Ovary (tissue), 10 donors: ENCODE measurements around the gene SCO2. TPM values are rescaled to one million over a fixed set of nuclear protein-coding genes. Genes with fewer than 3 reads are reported as not detected.

Source experiments
- DNase-seq, 5 donors: peaks; one replicate each; pipeline ENCODE4 v3.0.0-alpha.2; 2019 to 2020
- H3K27ac ChIP-seq, 2 donors: fragments of 200-600 bp; one replicate each; pipeline versions ENCODE4 v1.5.1 to v1.8.0; 2019 to 2022
- H3K27me3 ChIP-seq: fragments of 200-600 bp; one replicate; pipeline ENCODE4 v1.8.0; 2022
- H3K36me3 ChIP-seq: fragments of 200-600 bp; sonication (generic); one replicate; pipeline ENCODE4 v1.5.1; 2019
- H3K4me1 ChIP-seq: one replicate; pipeline ENCODE4 v1.8.1; 2013; ENCODE audit warnings: mild to moderate bottlenecking, moderate library complexity; ENCODE audit not compliant: insufficient read depth
- H3K4me3 ChIP-seq: fragments of 200-600 bp; sonication (generic); one replicate; pipeline ENCODE4 v1.5.1; 2017
- H3K9me3 ChIP-seq, 2 donors: fragments of 200-600 bp in 1 of 2; sonication (generic) in 1 of 2; one replicate each; pipeline versions ENCODE4 v1.5.1 to v1.8.1; 2013 to 2019; ENCODE audit warnings: mild to moderate bottlenecking in 1 of 2, moderate library complexity in 1 of 2
- CTCF ChIP-seq, 3 donors: fragments of 450-650 bp in 2 of 3; fragments of 200-600 bp in 1 of 3; IDR thresholded peaks; one replicate each; pipeline versions ENCODE4 v1.5.1 to v1.8.0; 2016 to 2022; ENCODE audit warnings: antibody characterized with exemption in 3 of 3, mild to moderate bottlenecking in 1 of 3
- EP300 ChIP-seq: sonication (generic); formaldehyde crosslinking; IDR thresholded peaks from one replicate; pipeline ENCODE4 v1.6.1; 2017; ENCODE audit warnings: antibody characterized with exemption
- POLR2A ChIP-seq: fragments of 450-650 bp; IDR thresholded peaks from one replicate; pipeline ENCODE4 v1.6.1; 2017; ENCODE audit warnings: antibody characterized with exemption, mild to moderate bottlenecking, moderate library complexity
- WGBS, 3 donors: extraction: QIAGEN DNeasy Blood & Tissue Kit in 1 of 3; methylation state at CpG; one replicate each; pipeline versions ENCODE4 v1.1.5 to v1.1.7; 2013 to 2017; 5-methylcytosine and 5-hydroxymethylcytosine counted together
- intact Hi-C, 4 donors: fragments of 100-400 bp; cut with DNase I; formaldehyde crosslinking; loops; one replicate each; pipeline versions ENCODE4 v1.11.0 to v1.15.1; 2022 to 2023
- long read RNA-seq, 3 donors: library from polyadenylated mRNA in 2 of 3; unstranded in 2 of 3; transcript quantifications; one replicate each; pipeline ENCODE4 v2.0.0 and lab custom pipeline, GENCODE V29; 2021 to 2026
- polyA plus RNA-seq, 2 donors: library from polyadenylated mRNA; stranded (reverse); fragments of 200-250 nt in 1 of 2; fragments of 350-450 nt in 1 of 2; fragmentation: Illumina TruSeq in 1 of 2; extraction: RNeasy Lipid Tissue Mini Kit (QIAGEN cat#74804) in 1 of 2; gene quantifications; one replicate each; pipeline ENCODE4 v1.2.3, GENCODE V29; 2013 to 2014
- total RNA-seq, 7 donors: library from RNA; depleted of rRNA in 2 of 7; stranded (reverse); fragments of >200 nt in 2 of 7; fragmentation: NEBNext Ultra II Directional in 3 of 7; extraction: Animal tissue kit (Norgen Biotek cat#: 25700) in 3 of 7; gene quantifications; one replicate each; pipeline versions ENCODE4 v1.1.0 to v1.2.4, GENCODE V29; 2016 to 2023
- donor health status: DM: no; HTN: no; CAD: no; lungs with moderate emphysema.
- donor health status: DM: no; HTN: no; CAD: no.
- donor health status: Bipolar disorder and iron deficiency.
- donor health status: DM: yes; HTN: yes; CAD: no.
- donor health status: DM: no; HTN: no; CAD: no.
- donor health status: DM: yes; HTN: yes; CAD: no.

SCO2 gene
- total RNA-seq (1 to 10 TPM in 2 of 7 donors, under 1 TPM in 2, not detected in 3; 0.73 to 5.1 (median 2.6) TPM), polyA plus RNA-seq (under 1 TPM in 1 of 2 donors, not detected in 1; 0.75 TPM)
- long read RNA-seq, donor 1, partial matches to known transcripts = 0 of 4 reads
- long read RNA-seq, donor 1, other reads (novel, unspliced or antisense) = 3 of 4 reads
- long read RNA-seq, donor 2 = 0 reads
- long read RNA-seq, donor 3, partial matches to known transcripts = 0 of 4 reads
- long read RNA-seq, donor 3, other reads (novel, unspliced or antisense) = 3 of 4 reads

GRCh38 chr22:50525104-50525857, at the start of gene SCO2:
Gene SCO2, minus strand, starts transcription at chr22:50525598. Its CDS starts 1,187 bp downstream, at chr22:50524411.
- WGBS, 3 donors = 0% methylated on average over 56 to 84 of the region's 84 CpGs
- peak within 1 kb of the TSS; percentile 29 to 87 for H3K27ac ChIP-seq
- H3K4me1 ChIP-seq = peaks cover 13% of the 10 kb centered on the region
- DNase-seq = peak; percentile 96 to 98 (median 98)
- no peaks in the 10 kb centered on the region for H3K27me3 ChIP-seq
- peak; percentile 14 to 65 (median 58) for TF ChIP-seq CTCF (IDR thresholded peaks at IDR 0.05)
- no peak for TF ChIP-seq EP300
- peak; percentile 56 for TF ChIP-seq POLR2A
- H3K9me3 ChIP-seq = no peaks in the 10 kb centered on the region
- H3K4me3 ChIP-seq = peak within 1 kb of the TSS; percentile 55
- intact Hi-C loops = loop anchor here in 2 of 4 donors (10.0 kb wide), 2 partner anchors 270 to 280 kb away; partner anchors contain the start of genes HDAC10 (in 1 of the 2) and TUBGCP6 (in 1 of the 2)
- H3K36me3 ChIP-seq = no peaks in the 10 kb centered on the region

GRCh38 chr22:50574383-50574755, 49.0 kb upstream of the SCO2 start:
- H3K4me3 ChIP-seq = no peak overlapping the region
- intact Hi-C loops = no loop called here
- H3K9me3 ChIP-seq = no peaks in the 10 kb centered on the region
- 84 to 89% (median 87%) methylated on average over 11 of the region's 11 CpGs for WGBS, 3 donors
- no peaks in the 10 kb centered on the region for H3K36me3 ChIP-seq
- TF ChIP-seq CTCF (IDR thresholded peaks at IDR 0.05) (no peak), EP300 (no peak), POLR2A (no peak)
- H3K27me3 ChIP-seq = no peaks in the 10 kb centered on the region
- no peak overlapping the region for H3K27ac ChIP-seq
- H3K4me1 ChIP-seq = peaks cover 9% of the 10 kb centered on the region
- no peak for DNase-seq

- WGBS, 3 donors = 80 to 87% (median 80%) methylated on average over 25 to 26 of the region's 26 CpGs
- H3K27me3 ChIP-seq = no peaks in the 10 kb centered on the region
- H3K36me3 ChIP-seq = no peaks in the 10 kb centered on the region
- no peak overlapping the region for H3K4me3 ChIP-seq
- TF ChIP-seq CTCF (IDR thresholded peaks at IDR 0.05) (no peak), POLR2A (no peak), EP300 (no peak)
- intact Hi-C loops = no loop called here
- no peaks in the 10 kb centered on the region for H3K9me3 ChIP-seq
- no peak for DNase-seq
- H3K4me1 ChIP-seq = peaks cover 9% of the 10 kb centered on the region
- H3K27ac ChIP-seq = no peak overlapping the region
These were observed 48.3 kb upstream of the SCO2 start for GRCh38 chr22:50573491-50574382.

- Histone ChIP-seq H3K9me3 (no peaks in the 10 kb centered on the region), H3K36me3 (no peaks in the 10 kb centered on the region), H3K4me1 (peaks cover 2% of the 10 kb centered on the region), H3K27me3 (no peaks in the 10 kb centered on the region), H3K4me3 (no peak overlapping the region), H3K27ac (no peak overlapping the region)
- TF ChIP-seq CTCF (IDR thresholded peaks at IDR 0.05) (no peak), POLR2A (no peak), EP300 (no peak)
- no peak for DNase-seq
- intact Hi-C loops = no loop called here
- 88 to 93% (median 88%) methylated on average over 11 of the region's 11 CpGs for WGBS, 3 donors
These were observed 47.6 kb upstream of the SCO2 start for GRCh38 chr22:50572965-50573364.
